Activated CD4-positive, alpha-beta T cell treated with anti-CD3 and anti-CD28 coated beads, Interleukin-2, amount 50 U/mL, for 48 hours (primary cell): ENCODE results near the gene INKA2.

Experiments used
- DNase-seq, 2 experiments: peaks; one replicate each; pipeline ENCODE4 v3.0.0-alpha.2; 2020

INKA2 gene

DNA sequence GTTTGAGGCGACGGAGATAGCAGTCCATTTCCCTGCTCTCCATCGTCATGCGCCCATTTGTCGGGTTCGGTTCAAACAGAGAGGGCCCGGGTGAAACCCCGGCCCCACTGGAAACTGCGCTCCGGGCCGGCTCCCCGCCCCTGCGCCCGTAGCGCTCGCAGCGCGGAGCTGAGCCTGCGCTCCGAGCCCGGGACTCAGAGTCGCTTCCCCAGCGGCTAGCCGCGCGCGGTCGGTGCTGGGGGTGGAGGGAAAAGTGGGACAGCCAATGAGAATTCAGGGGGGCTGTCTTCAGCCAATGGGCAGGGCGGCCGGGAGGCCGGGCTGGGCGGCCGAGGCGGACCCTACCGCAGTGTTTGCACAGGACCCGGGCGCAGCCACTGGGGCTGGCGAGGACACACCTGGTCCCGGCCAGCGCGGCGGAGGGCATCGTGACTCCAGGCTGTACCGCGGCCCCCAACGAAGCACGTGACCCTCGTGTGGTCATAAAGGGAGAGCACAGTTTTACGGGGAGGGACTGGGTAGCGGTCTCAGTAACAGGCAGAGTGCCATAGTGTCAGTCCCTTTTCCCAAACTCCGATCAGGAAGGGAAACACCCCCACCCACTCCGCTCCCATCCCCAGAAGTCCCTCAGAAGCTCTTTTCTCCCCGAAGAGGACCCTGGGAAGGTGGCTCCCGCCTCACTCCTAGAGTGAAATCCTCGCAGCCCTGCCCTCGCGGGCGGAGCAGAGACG lies at the start of gene INKA2:
TSS of gene INKA2 (minus strand) at position 202 of the 731 bp plus-strand sequence. CDS start at position 49, 153 bp downstream.
- peak; percentile 84 to 90 for DNase-seq

- DNase-seq: no peak
These were observed 47.5 kb upstream of the INKA2 start for GRCh38 chr1:111786669-111787207.

- no peak for DNase-seq
These were observed 45.2 kb upstream of the INKA2 start for GRCh38 chr1:111784273-111784901.

DNA sequence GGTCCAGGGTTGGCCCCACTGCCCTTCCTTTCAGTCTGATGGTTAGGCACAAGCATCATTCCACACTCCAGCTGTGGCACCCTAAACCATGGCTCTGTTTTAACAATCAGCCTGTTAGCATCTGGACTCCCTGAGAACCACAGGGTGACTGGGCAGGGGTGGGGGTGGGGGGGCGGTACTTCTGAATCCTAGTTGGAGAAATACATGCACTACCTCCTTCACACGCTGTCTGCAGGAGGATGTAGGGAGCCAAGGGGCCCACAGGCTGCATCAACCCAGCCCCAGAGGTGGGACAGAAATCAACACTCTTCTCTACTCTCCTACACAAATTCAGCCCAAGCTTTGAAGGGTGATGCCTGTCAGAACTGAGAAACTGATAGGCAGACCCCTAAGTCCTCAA lies 40.4 kb upstream of the INKA2 start:
- DNase-seq: no peak

- DNase-seq: no peak
These were observed 39.4 kb upstream of the INKA2 start for GRCh38 chr1:111778541-111779051.

GRCh38 chr1:111778066-111778465 lies 38.9 kb upstream of the INKA2 start:
- no peak for DNase-seq

- DNase-seq: no peak
These were observed 38.1 kb upstream of the INKA2 start for GRCh38 chr1:111777301-111777700.

DNA sequence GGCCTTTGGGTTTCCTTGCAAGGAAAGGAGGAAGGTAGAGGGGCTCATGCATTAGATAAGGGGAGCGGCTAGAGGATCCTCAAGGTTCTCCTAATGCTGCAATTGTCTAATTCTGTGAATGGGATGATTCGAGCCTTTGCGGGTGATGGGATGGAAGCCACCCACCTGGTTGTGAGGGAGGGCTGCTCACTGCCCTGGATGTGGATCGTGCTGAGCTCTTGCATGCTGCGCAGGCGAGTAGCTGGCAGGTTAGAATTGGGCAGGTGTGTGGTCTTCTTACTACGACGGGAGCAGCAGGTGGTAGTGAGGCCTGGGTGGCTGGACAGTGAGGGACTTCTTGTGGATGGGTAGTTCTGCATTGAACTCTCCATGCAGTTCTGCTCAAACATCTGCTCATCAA lies 37.7 kb upstream of the INKA2 start:
- no peak for DNase-seq

DNA sequence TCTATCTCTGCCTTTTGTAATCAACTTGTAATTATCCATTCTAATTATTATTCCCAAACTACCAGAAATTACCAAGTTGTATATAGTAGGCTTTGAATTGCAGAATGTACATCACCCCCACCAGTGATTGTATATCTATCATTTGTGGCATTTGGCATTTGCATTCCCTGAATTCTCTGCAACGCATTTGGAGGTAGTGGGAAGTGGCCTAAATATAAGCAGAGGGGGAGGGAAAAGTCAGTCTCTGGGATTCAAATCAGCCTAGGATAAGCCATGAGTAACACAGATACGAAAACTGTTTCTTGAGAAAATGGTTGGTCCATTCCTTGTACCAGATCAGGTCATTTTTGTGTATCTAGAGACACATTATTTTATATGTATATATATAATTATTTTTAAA lies 37.2 kb upstream of the INKA2 start:
- no peak for DNase-seq

GRCh38 chr1:111775966-111776365 lies 36.8 kb upstream of the INKA2 start:
- DNase-seq: no peak

DNA sequence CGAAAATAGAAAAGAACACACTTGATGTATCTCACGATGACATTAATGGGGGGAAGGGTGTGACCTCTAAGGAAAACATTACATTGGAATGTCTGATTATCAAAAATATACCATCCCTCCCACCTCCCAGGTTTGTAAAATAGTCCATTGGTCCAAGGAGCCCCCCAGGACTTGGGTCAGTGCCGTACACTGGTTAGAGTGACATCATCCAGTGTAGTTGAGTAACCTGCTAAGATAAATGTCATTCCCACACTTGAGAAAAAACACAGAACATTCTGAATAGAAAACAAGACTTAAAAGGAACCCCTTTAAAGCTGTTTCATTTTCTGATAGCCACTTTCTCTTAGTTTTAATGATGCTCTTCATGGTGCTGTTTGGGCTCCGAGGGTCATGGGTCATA lies 31.7 kb upstream of the INKA2 start:
- DNase-seq: no peak

DNA sequence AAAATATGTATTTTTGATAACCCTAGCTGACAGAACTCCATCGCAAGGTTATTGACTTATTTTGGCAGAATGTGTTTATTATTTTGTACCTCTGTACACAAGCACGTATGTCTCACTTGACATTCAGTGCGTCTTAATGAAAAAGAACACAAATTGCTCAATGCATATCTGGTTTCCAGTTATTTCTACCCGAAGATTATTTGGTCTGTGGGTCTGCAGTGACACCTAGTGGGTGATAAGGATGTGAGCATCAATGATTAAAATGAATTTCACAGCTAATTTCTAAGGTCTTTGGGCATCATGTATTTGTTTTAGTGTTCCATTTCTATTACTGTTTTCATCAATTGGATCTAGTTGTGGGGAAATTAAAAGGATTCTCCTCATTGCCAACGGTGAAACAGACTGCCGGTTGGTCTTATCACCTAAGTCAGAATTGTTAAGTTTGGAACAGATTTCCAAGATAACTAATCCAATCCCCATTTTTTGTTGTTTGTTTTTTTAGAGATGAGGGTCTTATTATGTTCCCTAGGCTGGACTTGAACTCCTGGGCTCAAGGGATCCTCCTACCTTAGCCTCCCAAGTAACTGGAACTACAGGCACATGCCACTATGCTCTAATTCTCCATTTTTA lies 30.4 kb upstream of the INKA2 start:
- DNase-seq: peak; percentile 11 to 33

DNA sequence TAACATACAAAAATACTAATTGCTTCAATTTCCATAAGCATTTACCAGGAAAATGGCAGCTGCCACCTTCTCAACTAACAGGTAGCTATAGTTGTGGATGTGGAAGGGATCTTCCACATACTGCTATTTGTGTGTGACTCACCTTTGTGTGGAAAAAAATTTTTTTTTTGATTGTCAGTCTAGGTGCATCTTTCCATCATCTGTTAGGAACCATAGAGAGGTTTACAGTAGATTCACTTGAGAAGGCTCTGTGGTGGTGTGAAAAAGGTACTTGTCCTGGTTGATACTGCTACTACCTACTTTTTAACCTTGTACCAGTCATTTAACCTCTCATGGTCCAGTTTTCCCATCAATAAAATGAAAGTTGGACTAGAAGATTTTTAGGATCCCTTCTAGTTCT lies 29.4 kb upstream of the INKA2 start:
- DNase-seq: no peak

GRCh38 chr1:111768023-111768422 lies 28.8 kb upstream of the INKA2 start:
- no peak for DNase-seq

DNA sequence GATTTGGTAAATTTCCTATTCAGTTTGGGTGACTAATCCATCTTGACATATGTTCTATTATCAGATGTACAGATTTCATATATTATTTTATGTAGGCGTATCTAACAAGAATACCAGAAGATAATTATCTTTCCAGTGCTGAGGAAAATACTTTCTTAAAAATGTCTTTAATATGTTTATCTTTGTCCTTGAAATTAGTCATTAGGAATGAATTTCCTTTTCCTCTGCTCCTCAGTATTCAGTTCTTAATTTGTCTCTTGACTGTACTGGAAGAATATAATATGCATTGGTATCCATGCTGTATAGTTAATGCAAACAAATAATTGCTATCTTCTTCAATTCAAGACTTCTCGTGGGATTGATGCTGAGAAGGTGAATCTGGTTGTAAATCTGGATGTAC lies 23.1 kb upstream of the INKA2 start:
- DNase-seq: no peak

GRCh38 chr1:111761717-111762116 lies 22.5 kb upstream of the INKA2 start:
- no peak for DNase-seq

GRCh38 chr1:111758373-111758772 lies 19.2 kb upstream of the INKA2 start:
- no peak for DNase-seq

DNA sequence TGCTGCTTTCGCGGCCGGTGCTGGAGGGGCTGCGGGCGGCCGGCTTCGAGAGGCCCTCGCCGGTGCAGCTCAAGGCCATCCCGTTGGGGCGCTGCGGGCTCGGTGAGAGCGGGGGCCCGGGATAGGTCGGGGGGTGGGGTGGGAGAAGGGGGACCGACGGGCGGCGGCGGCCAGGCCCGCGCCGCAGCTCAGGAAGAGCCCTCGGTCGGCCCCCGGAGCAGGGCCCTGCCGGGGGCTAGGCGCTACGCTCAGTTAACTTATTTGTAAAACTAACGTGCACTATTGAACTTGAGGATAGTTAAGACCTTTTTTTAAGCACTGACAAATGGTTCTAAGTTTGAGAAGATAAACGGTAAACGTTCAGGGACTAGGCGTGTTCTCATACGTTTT lies 16.9 kb upstream of the INKA2 start:
- no peak for DNase-seq

GRCh38 chr1:111755331-111756123 lies 16.3 kb upstream of the INKA2 start, which contains the start of gene DDX20:
TSS of gene DDX20 (plus strand) at chr1:111755901. CDS start at chr1:111755925, 24 bp downstream.
- DNase-seq: peak; percentile 91 to 94

- peak; percentile 39 to 50 for DNase-seq
These were observed 15.8 kb upstream of the INKA2 start for GRCh38 chr1:111754984-111755330.

- DNase-seq: no peak
These were observed 12.8 kb upstream of the INKA2 start for GRCh38 chr1:111751906-111752575.

DNA sequence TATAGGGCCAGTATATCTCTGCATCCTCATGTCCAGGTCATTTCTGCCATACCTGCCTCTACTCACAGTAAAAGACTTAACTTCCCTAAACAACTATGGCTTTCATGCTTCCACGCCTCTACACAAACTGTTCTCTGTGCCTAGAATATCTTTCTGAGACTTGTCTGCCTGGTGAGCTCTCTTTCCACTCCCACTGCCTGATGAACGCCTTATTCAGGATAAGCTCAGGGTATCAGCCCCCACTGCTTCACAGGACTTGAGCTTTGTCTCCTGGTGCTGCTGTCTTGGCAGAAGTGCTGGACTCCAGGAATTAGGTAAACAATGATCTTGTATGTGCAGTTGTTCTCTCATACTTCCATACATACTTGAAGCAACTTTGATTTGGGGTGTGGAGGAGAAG lies 11.7 kb upstream of the INKA2 start:
- DNase-seq: no peak
